Measurements from ENCODE around the gene RPEL1.

The RPEL1 gene

DNA sequence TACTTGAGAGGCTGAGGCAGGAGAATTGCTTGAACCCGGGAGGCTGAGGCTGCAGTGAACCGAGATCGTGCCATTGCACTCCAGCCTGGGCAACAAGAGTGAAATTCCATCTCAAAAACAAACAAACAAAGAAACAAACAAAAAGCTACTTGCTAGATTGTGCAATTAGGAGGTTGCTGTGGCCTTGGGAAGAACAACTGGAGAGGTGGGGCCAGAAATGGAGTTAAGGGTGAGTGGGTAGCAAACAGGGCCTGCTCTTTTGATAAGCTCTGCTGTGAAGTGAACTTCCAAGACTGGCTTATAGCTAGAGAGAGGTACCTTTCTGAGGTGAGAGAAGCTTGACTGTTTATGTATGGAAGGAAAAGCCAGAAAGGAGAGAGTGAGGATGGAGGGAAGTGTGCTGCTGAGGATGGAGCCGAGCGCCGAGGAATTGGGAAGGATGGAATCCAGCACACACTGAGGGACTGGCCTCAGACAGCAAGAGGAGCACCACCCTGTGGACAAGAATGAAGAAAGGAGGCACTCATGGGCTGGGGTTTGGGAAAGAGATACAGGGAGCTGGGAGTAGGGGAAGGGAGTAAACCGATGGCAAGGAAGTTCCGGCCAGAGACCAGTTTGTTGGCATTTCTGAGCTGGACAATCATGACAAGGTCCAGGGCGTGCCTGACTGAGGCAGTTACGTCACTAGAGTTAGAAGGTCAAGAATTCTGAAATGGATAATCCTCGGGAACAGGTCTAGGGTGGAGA is 7.0 kb upstream of the RPEL1 start:
- TF ChIP-seq, protein P1, sequence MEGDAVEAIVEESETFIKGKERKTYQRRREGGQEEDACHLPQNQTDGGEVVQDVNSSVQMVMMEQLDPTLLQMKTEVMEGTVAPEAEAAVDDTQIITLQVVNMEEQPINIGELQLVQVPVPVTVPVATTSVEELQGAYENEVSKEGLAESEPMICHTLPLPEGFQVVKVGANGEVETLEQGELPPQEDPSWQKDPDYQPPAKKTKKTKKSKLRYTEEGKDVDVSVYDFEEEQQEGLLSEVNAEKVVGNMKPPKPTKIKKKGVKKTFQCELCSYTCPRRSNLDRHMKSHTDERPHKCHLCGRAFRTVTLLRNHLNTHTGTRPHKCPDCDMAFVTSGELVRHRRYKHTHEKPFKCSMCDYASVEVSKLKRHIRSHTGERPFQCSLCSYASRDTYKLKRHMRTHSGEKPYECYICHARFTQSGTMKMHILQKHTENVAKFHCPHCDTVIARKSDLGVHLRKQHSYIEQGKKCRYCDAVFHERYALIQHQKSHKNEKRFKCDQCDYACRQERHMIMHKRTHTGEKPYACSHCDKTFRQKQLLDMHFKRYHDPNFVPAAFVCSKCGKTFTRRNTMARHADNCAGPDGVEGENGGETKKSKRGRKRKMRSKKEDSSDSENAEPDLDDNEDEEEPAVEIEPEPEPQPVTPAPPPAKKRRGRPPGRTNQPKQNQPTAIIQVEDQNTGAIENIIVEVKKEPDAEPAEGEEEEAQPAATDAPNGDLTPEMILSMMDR (IDR thresholded peaks at IDR 0.05; ENCODE audit: insufficient read depth, missing control alignments), result peak; percentile 42
- FAIRE-seq (no peak), DNase-seq (ENCODE audit: insufficient read length, low spot score) (no peak)

GRCh38 chr10:103241262-103242011 is 4.2 kb upstream of the RPEL1 start:
- no peak for FAIRE-seq
- DNase-seq (ENCODE audit: insufficient read length, low spot score), result no peak
- TF ChIP-seq, protein P1 (IDR thresholded peaks at IDR 0.05; ENCODE audit: insufficient read depth, missing control alignments), result no peak

DNA sequence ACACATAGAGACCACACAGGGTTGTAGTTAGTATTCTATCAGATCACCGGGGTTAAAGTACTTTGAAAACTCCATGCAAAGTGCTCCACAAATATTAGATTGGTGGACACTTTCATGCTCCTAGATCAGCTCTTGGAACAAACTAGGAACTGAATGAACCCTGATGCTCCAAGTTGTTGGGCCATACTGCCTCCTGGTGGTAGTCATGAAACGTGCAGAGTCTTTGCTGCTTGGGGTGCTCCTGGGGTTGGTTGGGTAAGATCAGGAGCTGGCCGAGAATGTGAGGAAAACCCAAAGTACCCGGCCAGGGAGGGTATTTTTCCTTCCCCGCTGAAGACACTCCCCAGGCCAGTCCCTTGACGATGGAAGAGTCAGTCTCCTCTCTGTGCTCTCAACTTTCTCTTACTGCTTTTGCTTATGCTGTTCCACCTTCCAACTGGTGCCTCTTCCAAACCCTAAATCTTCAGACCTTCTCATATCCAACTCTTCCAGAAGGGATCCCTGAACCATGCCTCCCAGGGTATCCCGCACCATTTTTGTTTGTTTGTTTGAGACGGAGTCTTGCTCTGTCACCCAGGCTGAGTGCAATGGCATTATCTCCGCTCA is 918 bp upstream of the RPEL1 start:
- FAIRE-seq, result no peak
- TF ChIP-seq, protein P1 (IDR thresholded peaks at IDR 0.05; ENCODE audit: insufficient read depth, missing control alignments), result peak; percentile 91

DNA sequence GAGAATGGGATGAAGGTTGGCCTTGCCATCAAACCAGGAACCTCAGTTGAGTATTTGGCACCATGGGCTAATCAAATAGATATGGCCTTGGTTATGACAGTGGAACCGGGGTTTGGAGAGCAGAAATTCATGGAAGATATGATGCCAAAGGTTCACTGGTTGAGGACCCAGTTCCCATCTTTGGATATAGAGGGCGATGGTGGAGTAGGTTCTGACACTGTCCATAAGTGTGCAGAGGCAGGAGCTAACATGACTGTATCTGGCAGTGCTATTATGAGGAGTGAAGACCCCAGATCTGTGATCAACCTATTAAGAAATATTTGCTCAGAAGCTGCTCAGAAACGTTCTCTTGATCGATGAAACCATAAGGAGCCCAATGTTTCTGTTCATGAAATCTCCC is 637 bp downstream of the RPEL1 start:
- FAIRE-seq, result no peak
- TF ChIP-seq, protein P1 (IDR thresholded peaks at IDR 0.05; ENCODE audit: insufficient read depth, missing control alignments), result no peak

More for the DNA sequence above, 918 bp upstream of the RPEL1 start:
- DNase-seq (ENCODE audit: insufficient read length, low spot score), result peak; percentile 85

DNA sequence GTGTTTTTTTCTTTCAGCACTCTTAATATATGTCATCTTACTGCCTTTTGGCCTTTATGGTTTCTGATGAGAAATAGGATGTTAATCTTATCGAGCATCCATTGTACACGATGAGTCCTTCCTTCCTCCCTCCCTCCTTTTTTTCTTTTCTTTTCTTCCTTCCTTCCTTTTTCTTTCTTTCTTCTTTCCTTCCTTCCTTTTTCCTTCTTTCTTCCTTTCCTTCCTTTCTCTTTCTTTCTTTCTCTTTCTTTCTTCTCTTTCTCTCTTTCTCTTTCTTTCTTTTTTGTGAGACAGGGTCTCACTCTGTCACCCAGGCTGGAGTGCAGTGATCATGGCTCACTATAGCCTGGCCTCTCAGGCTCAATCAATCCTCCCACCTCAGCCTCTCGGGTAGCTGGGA is 8.4 kb downstream of the RPEL1 start:
- DNase-seq (ENCODE audit: insufficient read length, low spot score) (no peak), FAIRE-seq (no peak)
- TF ChIP-seq, protein P1 (IDR thresholded peaks at IDR 0.05; ENCODE audit: insufficient read depth, missing control alignments), result no peak

More for the DNA sequence above, 637 bp downstream of the RPEL1 start:
- no peak for DNase-seq (ENCODE audit: insufficient read length, low spot score)

GRCh38 chr10:103254538-103255325 is 9.0 kb downstream of the RPEL1 start:
- DNase-seq (ENCODE audit: insufficient read length, low spot score) (no peak), FAIRE-seq (no peak)
- TF ChIP-seq, protein P1 (IDR thresholded peaks at IDR 0.05; ENCODE audit: insufficient read depth, missing control alignments), result no peak
